Fibroblast of skin of abdomen (primary cell): ENCODE measurements around the gene AGAP9.
"Not testable (repeated sequence)": the region's sequence is repeated elsewhere in the genome, so short reads cannot be mapped to it uniquely, and the experiment has no call there.

Source experiments
- DNase-seq: peaks from one replicate; pipeline ENCODE4 v3.0.0-alpha.2; 2013

Gene AGAP9

DNA sequence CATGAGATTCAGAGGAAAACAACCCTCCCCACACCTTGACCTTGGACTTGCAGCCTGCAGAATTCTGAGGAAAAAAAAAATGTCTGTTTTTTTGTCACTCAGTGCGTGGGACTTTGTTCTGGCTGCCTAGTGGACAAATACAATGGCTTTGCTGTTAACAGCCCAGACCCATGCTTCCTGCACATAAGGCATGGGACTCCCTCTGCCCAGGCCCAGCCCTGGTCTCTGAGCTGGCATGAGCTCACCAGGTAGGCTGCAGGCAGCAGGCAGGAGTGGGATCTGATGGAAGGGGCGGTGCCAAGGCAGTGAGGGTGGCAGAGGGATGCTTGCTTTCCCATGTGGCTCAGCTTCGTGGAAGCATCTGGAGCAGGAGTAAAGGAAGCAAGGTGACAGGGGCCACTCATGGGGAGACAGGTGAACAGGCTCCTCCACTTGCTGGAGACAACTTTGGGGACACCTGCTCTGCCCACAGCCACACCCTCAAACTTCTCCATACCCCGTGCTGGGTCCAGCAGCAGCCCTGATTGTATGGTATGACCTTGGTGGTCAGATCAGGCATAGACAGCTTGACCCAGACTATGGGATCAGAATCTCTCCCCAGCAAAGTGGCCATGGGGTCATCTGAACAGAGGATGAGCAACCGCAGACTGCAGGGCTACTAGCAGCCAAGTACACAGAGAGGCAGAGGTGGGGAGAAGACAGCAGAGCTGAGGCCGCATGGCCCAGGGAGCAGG lies 66.5 kb downstream of the AGAP9 start:
- DNase-seq, result no peak

DNA sequence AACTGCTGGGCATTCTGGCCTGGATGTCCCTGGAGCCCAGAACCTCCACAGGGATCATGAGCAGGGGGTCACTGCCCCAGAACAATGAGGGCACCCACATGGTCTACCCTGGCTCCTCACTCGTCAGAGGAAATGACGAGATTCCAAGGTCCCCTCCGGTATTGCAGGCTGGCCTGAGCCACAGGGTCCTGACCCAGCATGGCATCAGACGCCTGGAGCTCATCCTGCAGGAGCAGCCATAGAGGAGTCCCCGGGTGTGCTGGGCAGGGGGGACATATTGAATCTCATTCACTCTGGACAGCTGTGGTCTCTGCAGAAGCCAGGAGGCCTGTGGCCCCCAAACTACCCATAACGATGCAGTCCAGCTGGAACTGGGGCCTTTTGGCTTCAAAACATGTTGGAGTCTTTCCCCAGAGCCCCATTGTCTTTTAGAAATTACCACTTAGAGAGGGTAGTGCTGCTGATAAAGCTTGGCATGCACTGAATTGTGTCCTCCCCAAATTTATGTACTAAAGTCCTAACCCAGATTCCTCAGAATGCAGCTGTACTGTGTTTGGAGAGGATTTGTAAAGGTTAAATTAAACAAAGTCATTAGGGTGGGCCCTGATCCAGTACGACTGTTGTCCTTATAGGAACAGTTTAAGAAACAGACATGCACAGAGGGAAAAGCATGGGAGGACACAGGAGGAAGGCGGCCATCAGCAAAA lies 67.2 kb downstream of the AGAP9 start:
- no peak for DNase-seq

DNA sequence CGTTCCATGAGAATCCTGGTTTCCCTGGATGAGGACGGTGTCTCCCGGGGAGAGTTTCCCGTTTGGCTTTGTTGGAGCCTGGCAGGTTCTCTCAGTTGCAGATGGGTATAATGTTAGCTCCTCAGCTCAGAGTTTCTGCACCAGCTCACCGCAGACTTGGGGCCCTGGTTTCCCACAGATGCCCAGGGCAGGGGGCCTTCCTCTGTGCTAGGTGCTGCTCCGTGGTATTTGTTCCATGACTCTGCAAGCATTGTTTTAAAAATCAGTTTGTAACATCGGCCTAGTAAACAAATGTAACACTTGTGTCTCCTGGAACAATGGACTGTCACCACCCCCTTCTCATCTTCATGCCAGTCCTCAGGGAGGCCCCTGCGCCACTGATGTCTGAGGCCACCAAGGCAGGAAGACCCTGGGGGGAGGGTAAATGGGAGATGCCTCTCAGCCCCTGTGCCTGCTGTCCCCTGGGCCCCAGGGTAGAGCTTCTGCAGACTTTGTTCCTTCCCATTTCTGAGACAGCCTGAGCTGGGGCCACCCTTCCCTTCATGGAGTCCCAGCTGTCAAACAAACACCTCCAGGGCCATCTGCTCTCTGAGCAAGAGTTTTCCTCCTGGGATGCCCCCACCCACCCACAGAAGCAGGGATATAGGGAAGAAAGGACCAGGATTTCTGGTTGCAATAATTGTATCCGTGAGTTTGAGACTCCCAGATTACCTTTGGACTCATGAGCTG lies 67.9 kb downstream of the AGAP9 start:
- DNase-seq, result not testable (repeated sequence)

DNA sequence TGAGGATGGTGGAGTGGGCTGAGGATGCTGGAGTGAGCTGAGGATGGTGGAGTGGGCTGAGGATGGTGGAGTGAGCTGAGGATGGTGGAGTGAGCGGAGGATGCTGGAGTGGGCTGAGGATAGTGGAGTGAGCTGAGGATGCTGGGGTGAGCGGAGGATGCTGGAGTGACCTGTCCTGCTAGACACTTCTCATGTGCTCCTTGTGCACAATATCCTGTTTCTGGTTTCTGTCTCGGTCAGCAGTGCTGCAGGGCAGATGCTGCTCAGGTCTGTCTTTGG lies 68.7 kb downstream of the AGAP9 start:
- no peak for DNase-seq

DNA sequence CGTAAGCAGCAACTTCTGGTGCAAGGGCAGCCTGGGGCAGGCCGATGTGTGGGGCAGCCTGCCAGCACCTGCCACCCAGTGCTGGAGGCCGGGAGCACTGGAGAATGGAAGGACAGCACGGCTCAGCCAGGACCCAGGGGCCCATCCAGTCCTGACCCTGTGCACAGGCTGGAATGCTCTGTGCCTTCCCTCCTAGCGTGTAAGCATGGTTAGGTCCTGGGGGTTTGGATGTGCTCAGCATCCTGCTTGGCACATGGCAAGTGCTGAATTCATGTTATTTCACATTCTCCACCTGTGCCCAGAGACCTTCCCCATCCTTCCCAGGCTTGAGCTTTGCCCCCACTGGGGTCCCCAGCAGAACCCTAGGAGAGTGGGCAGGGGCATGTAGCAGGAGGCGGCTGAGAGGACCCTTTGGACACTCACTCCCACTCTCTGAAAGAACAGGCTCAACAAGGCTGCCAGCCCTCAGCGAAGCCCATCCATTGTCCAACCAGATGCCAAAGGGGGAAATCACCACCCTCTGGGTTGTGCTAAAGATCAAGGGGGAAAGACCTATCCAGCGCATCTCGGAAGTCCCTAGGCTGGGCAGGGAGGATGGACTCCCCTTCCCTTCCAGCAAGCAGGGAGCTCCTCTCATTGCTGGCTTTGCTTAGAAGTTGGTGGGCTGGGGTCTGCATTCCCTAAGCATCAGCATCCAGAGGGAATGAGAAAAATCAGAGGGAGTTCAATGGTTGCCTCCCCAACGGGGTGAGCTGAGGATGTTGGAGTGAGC lies 69.2 kb downstream of the AGAP9 start:
- no peak for DNase-seq

DNA sequence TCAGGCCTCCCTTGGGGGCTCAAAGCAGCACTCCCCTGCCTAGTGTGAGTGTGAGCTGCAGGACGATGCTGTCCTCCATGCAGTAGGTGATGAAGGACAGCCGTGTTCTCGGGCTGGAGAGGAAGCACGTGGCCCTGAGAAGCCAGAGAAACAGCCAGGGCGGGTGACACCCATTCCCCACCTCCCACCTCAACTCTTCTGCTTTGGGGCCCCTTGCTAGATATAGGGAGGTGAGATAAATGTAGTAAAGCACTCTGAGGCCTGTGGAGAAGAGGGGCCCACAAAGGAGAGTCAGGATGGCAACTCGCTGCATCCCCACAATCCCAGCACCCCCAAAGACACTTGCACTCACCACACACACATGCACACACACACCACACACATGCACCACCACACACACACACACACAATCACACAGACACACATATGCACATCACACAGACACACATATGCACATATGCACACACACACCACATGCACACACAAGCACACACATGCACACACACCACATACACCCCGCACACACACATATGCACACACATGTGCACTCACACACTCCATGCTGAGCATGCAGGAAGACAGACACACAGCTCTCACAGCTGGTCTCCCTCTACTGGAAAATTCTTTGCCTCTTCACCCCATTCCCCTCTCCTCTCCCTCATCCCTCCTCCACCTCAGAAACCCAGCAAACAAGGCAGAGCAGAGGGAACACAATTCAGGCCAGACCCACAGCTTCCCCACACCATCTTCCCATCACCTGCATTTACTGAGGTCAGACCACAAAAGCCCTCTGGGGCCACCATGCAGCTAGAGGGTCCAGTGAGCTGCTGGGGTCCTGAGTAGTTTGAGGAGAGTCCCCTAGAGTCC lies 70.1 kb downstream of the AGAP9 start:
- DNase-seq, result no peak

DNA sequence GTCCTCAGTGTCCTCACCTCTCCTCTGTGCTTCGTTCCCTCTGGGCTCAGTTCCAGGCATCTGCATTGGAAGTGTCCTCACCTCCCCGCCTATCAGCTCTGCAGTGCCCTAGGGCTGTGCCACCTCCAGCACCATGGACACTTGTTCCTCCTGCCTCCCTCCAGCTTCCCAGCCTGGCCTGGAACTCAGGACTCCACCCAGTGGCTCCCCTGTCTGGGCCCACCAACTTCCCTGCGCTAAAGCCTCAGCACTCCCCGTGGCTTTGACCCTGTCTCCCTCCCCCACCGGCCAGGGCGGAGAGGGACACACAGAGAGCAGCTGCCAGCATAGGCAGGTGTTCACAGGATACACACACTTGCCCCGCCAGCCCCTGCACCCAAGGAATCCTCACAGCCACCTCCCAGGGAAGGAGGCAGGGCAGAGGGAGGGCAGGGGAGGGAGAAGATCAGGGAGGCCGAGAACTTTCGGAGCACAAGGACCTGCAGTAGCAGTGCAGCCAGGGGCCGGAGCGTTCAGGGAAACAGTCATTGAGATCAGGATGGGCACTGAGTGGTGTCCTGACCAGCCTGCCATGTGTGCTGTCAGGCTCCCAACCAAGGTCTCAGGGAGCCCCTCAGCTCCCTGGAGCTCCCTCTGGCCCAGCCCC lies 70.8 kb downstream of the AGAP9 start:
- DNase-seq, result no peak

DNA sequence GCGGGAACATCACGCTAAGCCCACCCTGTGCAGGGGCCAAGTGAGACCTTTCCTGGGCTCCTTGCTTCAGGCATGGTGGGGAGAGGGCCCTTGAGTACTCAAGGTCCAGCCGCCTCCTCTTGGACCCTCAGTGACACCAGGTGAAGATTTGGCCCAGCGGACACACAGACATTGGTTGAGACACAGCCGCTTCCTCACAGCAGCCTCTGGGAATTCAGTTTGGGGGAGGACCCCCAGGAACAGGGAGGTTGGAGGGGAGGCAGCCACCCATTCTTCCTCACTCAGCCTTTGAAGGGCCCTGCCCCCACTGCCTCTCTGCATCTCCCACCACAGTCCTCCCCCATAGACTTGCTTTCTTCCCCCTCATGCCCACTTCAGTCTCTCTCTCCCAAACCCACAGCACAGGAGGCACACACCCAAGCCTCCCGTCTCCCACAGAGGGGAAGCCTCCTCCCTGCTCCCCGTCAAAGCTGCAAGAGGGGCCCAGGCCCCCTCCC lies 71.4 kb downstream of the AGAP9 start:
- no peak for DNase-seq
